HCT116 (cell line): ENCODE data around the gene SORL1-AS1.

ENCODE experiments used
- ATAC-seq: fragments of 200-7000 bp; cut with Tn5 transposase; 2 replicates; pipeline ENCODE4 v1.9.1; 2020; ENCODE audit warnings: mild to moderate bottlenecking, moderate library complexity
- BruUV-seq: library from RNA; stranded (reverse); fragments of 400-500 nt; replicated peaks from 2 replicates; lab custom pipeline; 2021; lab: Mats Ljungman, UMichigan
- CTCF ChIA-PET: fragments of 300-600 bp; sonication (Branson Sonifier 250); formaldehyde crosslinking; loops from one replicate; lab custom pipeline; 2021; ENCODE audit warnings: antibody characterized with exemption; lab: Charles Lee
- POLR2A ChIA-PET: fragments of 300-600, 350-600 bp; sonication (Branson Sonifier 250); formaldehyde crosslinking; loops from one replicate; lab custom pipeline; 2021; ENCODE audit warnings: antibody characterized with exemption; lab: Charles Lee
- RAD21 ChIA-PET, 2 experiments: fragments of 300-600 bp; sonication (Branson Sonifier 250); formaldehyde crosslinking; loops; one replicate each; lab custom pipeline; 2023; ENCODE audit warnings: low total read pairs in 2 of 2; ENCODE audit not compliant: uncharacterized antibody in 2 of 2, unreplicated experiment in 2 of 2, low non-redundant PET in 1 of 2; lab: Charles Lee
- DNase-seq: peaks from one replicate; pipeline ENCODE4 v3.0.0-alpha.2; 2010; ENCODE audit warnings: low read depth, low spot score
- H2AFZ ChIP-seq: fragments of 200-600 bp; shearing (Covaris generic), sonication (generic); 2 replicates; pipeline ENCODE4 v1.6.1; 2017; ENCODE audit warnings: low read depth, mixed run types, mixed read lengths, antibody characterized with exemption, low read length; ENCODE audit not compliant: poor library complexity, severe bottlenecking
- H3K27ac ChIP-seq: 2 replicates; pipeline ENCODE4 v1.5.1; 2012; ENCODE audit warnings: low read depth, low read length
- H3K27me3 ChIP-seq: fragments of 200-600 bp; sonication (generic); 2 replicates; pipeline ENCODE4 v1.6.1; 2016; ENCODE audit warnings: mixed run types, low read length, mixed read lengths; ENCODE audit not compliant: insufficient read depth
- H3K36me3 ChIP-seq, 2 experiments: fragments of 200-500 bp in 1 of 2; fragments of 200-600 bp in 1 of 2; sonication (Bioruptor generic) in 1 of 2; sonication (generic) in 1 of 2; 2 replicates each; pipeline versions ENCODE4 v1.5.1 to v1.6.1; 2014 to 2016; ENCODE audit warnings: low read length in 2 of 2, inconsistent platforms in 1 of 2, mixed read lengths in 1 of 2, mixed run types in 1 of 2; ENCODE audit not compliant: insufficient read depth in 2 of 2, control insufficient read depth in 1 of 2
- H3K4me1 ChIP-seq, 2 experiments: fragments of 200-600 bp in 1 of 2; sonication (generic) in 1 of 2; 2 replicates each; pipeline versions ENCODE4 v1.5.1 to v1.6.1; 2012 to 2017; ENCODE audit warnings: low read length in 2 of 2, inconsistent platforms in 1 of 2, mild to moderate bottlenecking in 1 of 2, mixed read lengths in 1 of 2, mixed run types in 1 of 2, moderate library complexity in 1 of 2; ENCODE audit not compliant: insufficient read depth in 2 of 2, control insufficient read depth in 1 of 2
- H3K4me2 ChIP-seq: fragments of 200-600 bp; sonication (generic); 2 replicates; pipeline ENCODE4 v1.6.1; 2017; ENCODE audit warnings: mixed run types, low read length, mixed read lengths
- H3K4me3 ChIP-seq, 2 experiments: fragments of 200-600 bp in 1 of 2; sonication (generic) in 1 of 2; replicated peaks in 1 of 2; 2 replicates each; pipeline ENCODE4 v1.5.1; 2011 to 2016; ENCODE audit warnings: low read length in 2 of 2, control low read depth in 1 of 2, low read depth in 1 of 2, mild to moderate bottlenecking in 1 of 2, mixed read lengths in 1 of 2, mixed run types in 1 of 2
- H3K79me2 ChIP-seq: fragments of 200-600 bp; sonication (generic); 2 replicates; pipeline ENCODE4 v1.6.1; 2017; ENCODE audit warnings: mild to moderate bottlenecking, mixed run types, low read length, moderate library complexity, mixed read lengths; ENCODE audit not compliant: insufficient read depth
- H3K9ac ChIP-seq: fragments of 200-600 bp; sonication (generic); 2 replicates; pipeline ENCODE4 v1.6.1; 2016; ENCODE audit warnings: low read length, mixed read lengths
- H3K9me2 ChIP-seq: fragments of 200-600 bp; sonication (generic), shearing (Covaris generic); 2 replicates; pipeline ENCODE4 v1.6.1; 2017; ENCODE audit warnings: mixed run types, mild to moderate bottlenecking, moderate library complexity; ENCODE audit not compliant: insufficient read depth
- H3K9me3 ChIP-seq, 2 experiments: fragments of 200-500 bp in 1 of 2; fragments of 200-600 bp in 1 of 2; sonication (Bioruptor generic) in 1 of 2; sonication (generic) in 1 of 2; 2 replicates each; pipeline ENCODE4 v1.6.1; 2014 to 2017; ENCODE audit warnings: low read length in 2 of 2, mixed read lengths in 2 of 2, inconsistent platforms in 1 of 2, low read depth in 1 of 2, mild to moderate bottlenecking in 1 of 2, mixed run types in 1 of 2, moderate library complexity in 1 of 2; ENCODE audit not compliant: control insufficient read depth in 1 of 2, insufficient read depth in 1 of 2
- H4K20me1 ChIP-seq: fragments of 200-600 bp; sonication (generic), shearing (Covaris generic); 2 replicates; pipeline ENCODE4 v1.6.1; 2017; ENCODE audit warnings: mixed run types, mild to moderate bottlenecking, moderate library complexity; ENCODE audit not compliant: insufficient read depth
- CBX3 ChIP-seq: IDR thresholded peaks from 2 replicates; pipeline ENCODE4 v1.6.1; 2012; ENCODE audit warnings: low read depth
- CEBPB ChIP-seq: IDR thresholded peaks from 2 replicates; pipeline ENCODE4 v1.6.1; 2012; ENCODE audit warnings: low read depth
- EGR1 ChIP-seq: IDR thresholded peaks from 2 replicates; pipeline ENCODE4 v1.6.1; 2012; ENCODE audit warnings: low read depth
- EZH2 ChIP-seq: fragments of 200-600 bp; sonication (generic); IDR thresholded peaks from 2 replicates; pipeline ENCODE4 v1.6.1; 2017; ENCODE audit warnings: antibody characterized with exemption, mixed run types
- EZH2phosphoT487 ChIP-seq: fragments of 200-600 bp; IDR thresholded peaks from 2 replicates; pipeline ENCODE4 v1.6.1; 2018; ENCODE audit warnings: antibody characterized with exemption, borderline replicate concordance
- FOSL1 ChIP-seq: IDR thresholded peaks from 2 replicates; pipeline ENCODE4 v1.6.1; 2012; ENCODE audit warnings: low read depth
- POLR2A ChIP-seq: IDR thresholded peaks from 2 replicates; pipeline ENCODE4 v1.7.0; 2011; ENCODE audit warnings: borderline replicate concordance; ENCODE audit not compliant: insufficient read depth, insufficient read length; ENCODE audit errors: extremely low read depth
- POLR2AphosphoS5 ChIP-seq: IDR thresholded peaks from 2 replicates; pipeline ENCODE4 v1.6.1; 2011; ENCODE audit warnings: mild to moderate bottlenecking, low read depth, low read length, moderate library complexity
- SRF ChIP-seq: IDR thresholded peaks from 2 replicates; pipeline ENCODE4 v1.6.1; 2012; ENCODE audit warnings: low read depth
- ZNF274 ChIP-seq: fragments of 200-500 bp; sonication (Bioruptor generic); IDR thresholded peaks from 2 replicates; pipeline ENCODE4 v1.6.1; 2014; ENCODE audit warnings: mild to moderate bottlenecking, low read depth, low read length, inconsistent platforms
- intact Hi-C: fragments of 100-400 bp; cut with micrococcal nuclease; formaldehyde crosslinking; loops from 2 replicates; pipeline ENCODE4 v1.10.0; 2022
- TF ChIP-seq, protein P1 (sequence below): IDR thresholded peaks from 2 replicates; pipeline ENCODE4 v1.6.1; 2011; ENCODE audit warnings: mild to moderate bottlenecking, low read length, moderate library complexity; ENCODE audit not compliant: insufficient replicate concordance; ENCODE audit errors: extremely low read depth
- TF ChIP-seq, protein P2 (sequence below): IDR thresholded peaks from 2 replicates; pipeline ENCODE4 v1.6.1; 2012

The SORL1-AS1 gene

DNA sequence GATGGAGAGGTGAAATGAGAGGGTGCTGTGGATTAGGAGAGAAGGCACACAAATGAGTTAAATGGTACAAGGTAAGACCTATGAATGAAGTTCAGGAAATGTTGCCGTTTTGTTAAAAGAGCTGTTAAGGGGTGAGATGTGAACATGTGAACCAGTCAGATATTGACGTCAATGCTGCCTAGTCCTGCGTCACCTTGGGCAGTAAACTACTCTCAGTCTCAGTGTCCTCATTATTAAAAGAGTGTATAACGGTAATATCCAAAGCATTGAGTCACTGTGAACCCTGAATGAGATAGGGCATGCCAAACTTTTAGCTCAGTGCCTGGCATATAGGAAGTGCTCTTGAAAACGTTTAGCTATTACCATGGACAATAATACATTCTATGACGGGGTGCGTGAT is 32.4 kb upstream of the SORL1-AS1 start:
- intact Hi-C loops: no loop called here
- Histone ChIP-seq H3K27me3 (no peaks in the 10 kb centered on the region), H3K9ac (no peak overlapping the region), H3K36me3 (no peaks in the 10 kb centered on the region; a peak in 1 of 4 replicates), H3K4me1 (no peaks in the 10 kb centered on the region), H3K4me2 (no peak overlapping the region), H3K9me3 (no peaks in the 10 kb centered on the region), H3K4me3 (no peak overlapping the region), H3K9me2 (no peaks in the 10 kb centered on the region), H3K27ac (no peak overlapping the region), H2AFZ (no peak overlapping the region), H3K79me2 (no peaks in the 10 kb centered on the region), H4K20me1 (no peaks in the 10 kb centered on the region)
- ChIA-PET RAD21 (no interaction called here), CTCF (no interaction called here), POLR2A (no interaction called here)
- no peak for ATAC-seq
- no peak for DNase-seq
- BruUV-seq: no TSS peak
- TF ChIP-seq, protein P1, sequence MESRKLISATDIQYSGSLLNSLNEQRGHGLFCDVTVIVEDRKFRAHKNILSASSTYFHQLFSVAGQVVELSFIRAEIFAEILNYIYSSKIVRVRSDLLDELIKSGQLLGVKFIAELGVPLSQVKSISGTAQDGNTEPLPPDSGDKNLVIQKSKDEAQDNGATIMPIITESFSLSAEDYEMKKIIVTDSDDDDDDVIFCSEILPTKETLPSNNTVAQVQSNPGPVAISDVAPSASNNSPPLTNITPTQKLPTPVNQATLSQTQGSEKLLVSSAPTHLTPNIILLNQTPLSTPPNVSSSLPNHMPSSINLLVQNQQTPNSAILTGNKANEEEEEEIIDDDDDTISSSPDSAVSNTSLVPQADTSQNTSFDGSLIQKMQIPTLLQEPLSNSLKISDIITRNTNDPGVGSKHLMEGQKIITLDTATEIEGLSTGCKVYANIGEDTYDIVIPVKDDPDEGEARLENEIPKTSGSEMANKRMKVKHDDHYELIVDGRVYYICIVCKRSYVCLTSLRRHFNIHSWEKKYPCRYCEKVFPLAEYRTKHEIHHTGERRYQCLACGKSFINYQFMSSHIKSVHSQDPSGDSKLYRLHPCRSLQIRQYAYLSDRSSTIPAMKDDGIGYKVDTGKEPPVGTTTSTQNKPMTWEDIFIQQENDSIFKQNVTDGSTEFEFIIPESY: no peak
- TF ChIP-seq SRF (no peak), CEBPB (no peak), EZH2 (no peak)

DNA sequence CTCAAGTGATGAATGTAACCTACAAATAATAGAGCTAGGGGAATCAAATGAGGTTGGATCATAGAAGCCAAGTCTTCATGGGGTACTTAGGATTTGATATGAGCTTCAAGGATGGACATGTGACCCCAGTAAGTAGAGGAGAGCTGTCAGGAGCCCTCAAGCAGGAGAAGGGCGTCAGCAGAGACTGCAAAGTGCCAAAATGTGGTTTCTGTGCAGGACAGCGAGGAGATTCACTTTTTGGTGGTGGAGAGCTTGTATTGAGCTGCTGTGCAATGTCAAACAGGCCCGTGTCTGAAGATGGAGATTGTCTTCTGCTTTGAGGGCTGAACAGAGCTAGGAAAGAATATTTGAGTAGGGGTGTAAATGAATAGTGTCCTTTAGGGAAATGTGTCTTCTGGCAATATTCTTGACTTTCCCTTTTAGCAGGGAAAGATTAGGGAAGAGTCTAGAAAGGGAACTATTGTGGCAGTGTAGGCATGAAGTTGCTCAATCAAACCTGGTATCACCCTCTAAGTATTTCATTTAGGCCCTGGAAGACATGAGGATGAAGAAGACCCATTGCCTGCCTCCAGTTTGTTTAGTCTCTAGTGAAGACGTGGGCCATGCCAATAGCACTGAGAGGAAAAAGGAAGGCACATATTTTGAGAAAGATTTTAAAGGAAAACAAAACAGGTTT is 31.2 kb upstream of the SORL1-AS1 start:
- intact Hi-C loops: no loop called here
- Histone ChIP-seq H3K9me3 (no peaks in the 10 kb centered on the region), H4K20me1 (no peaks in the 10 kb centered on the region), H3K79me2 (no peaks in the 10 kb centered on the region), H3K9ac (no peak overlapping the region), H3K9me2 (no peaks in the 10 kb centered on the region), H3K4me1 (peaks cover 4 to 5% of the 10 kb centered on the region in 2 experiments; a peak in 3 of 4 replicates), H3K36me3 (no peaks in the 10 kb centered on the region; a peak in 1 of 4 replicates), H3K4me2 (no peak overlapping the region), H3K27me3 (no peaks in the 10 kb centered on the region), H2AFZ (no peak overlapping the region), H3K27ac (no peak overlapping the region), H3K4me3 (no peak overlapping the region)
- no TSS peak for BruUV-seq
- ChIA-PET CTCF (no interaction called here), RAD21 (no interaction called here), POLR2A (no interaction called here)
- ATAC-seq: no peak
- TF ChIP-seq, protein P2, sequence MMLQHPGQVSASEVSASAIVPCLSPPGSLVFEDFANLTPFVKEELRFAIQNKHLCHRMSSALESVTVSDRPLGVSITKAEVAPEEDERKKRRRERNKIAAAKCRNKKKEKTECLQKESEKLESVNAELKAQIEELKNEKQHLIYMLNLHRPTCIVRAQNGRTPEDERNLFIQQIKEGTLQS: no peak
- no peak for TF ChIP-seq EZH2phosphoT487
- TF ChIP-seq FOSL1: no peak
- TF ChIP-seq EGR1: no peak
- no peak for TF ChIP-seq POLR2A
- TF ChIP-seq EZH2: no peak
- no peak for TF ChIP-seq CBX3
- TF ChIP-seq ZNF274: no peak
- no peak for TF ChIP-seq POLR2AphosphoS5
- no peak for DNase-seq
